Trophoblast cell (in vitro differentiated cells and primary cell): ENCODE data around the gene TXNL4B.

Source experiments
- DNase-seq, 2 donors: peaks; one replicate each; pipeline ENCODE4 v3.0.0-alpha.2; 2016
- H2AFZ ChIP-seq: 2 replicates; pipeline ENCODE4 v1.6.1; 2013; ENCODE audit warnings: low read length, moderate library complexity, mild to moderate bottlenecking; ENCODE audit not compliant: insufficient read depth, poor library complexity
- H2AK5ac ChIP-seq: 2 replicates; pipeline ENCODE4 v1.6.1; 2013; ENCODE audit warnings: mild to moderate bottlenecking, low read length
- H2BK120ac ChIP-seq: 2 replicates; pipeline ENCODE4 v1.6.1; 2013; ENCODE audit warnings: low read length, mild to moderate bottlenecking, moderate library complexity; ENCODE audit not compliant: insufficient read depth, poor library complexity
- H2BK12ac ChIP-seq: 2 replicates; pipeline ENCODE4 v1.6.1; 2013; ENCODE audit warnings: mild to moderate bottlenecking, low read length, moderate library complexity
- H2BK5ac ChIP-seq: 2 replicates; pipeline ENCODE4 v1.6.1; 2013; ENCODE audit warnings: low read length, low read depth, moderate library complexity, mild to moderate bottlenecking; ENCODE audit not compliant: poor library complexity
- H3K14ac ChIP-seq: 2 replicates; pipeline ENCODE4 v1.6.1; 2013; ENCODE audit warnings: mild to moderate bottlenecking, low read length
- H3K18ac ChIP-seq: 2 replicates; pipeline ENCODE4 v1.6.1; 2013; ENCODE audit warnings: mild to moderate bottlenecking, low read length
- H3K23ac ChIP-seq: 2 replicates; pipeline ENCODE4 v1.6.1; 2013; ENCODE audit warnings: low read length
- H3K27ac ChIP-seq: 2 replicates; pipeline ENCODE4 v1.5.1; 2013; ENCODE audit warnings: low read depth, mild to moderate bottlenecking, inconsistent platforms, low read length, moderate library complexity
- H3K27me3 ChIP-seq: 2 replicates; pipeline ENCODE4 v1.6.1; 2013; ENCODE audit warnings: inconsistent platforms, mild to moderate bottlenecking, low read length, moderate library complexity; ENCODE audit not compliant: insufficient read depth
- H3K36me3 ChIP-seq, 2 experiments: 1 replicate in 1 of 2; 2 replicates in 1 of 2; pipeline ENCODE4 v1.6.1; 2013; ENCODE audit warnings: low read length in 2 of 2, mild to moderate bottlenecking in 2 of 2, moderate library complexity in 1 of 2; ENCODE audit not compliant: insufficient read depth in 2 of 2, control insufficient read depth in 1 of 2
- H3K4ac ChIP-seq: 2 replicates; pipeline ENCODE4 v1.6.1; 2013; ENCODE audit warnings: low read depth, mild to moderate bottlenecking, low read length, moderate library complexity
- H3K4me1 ChIP-seq, 2 experiments: 1 replicate in 1 of 2; 2 replicates in 1 of 2; pipeline ENCODE4 v1.6.1; 2013; ENCODE audit warnings: low read length in 2 of 2, mild to moderate bottlenecking in 2 of 2, moderate library complexity in 1 of 2; ENCODE audit not compliant: insufficient read depth in 2 of 2, control insufficient read depth in 1 of 2
- H3K4me2 ChIP-seq: 2 replicates; pipeline ENCODE4 v1.6.1; 2013; ENCODE audit warnings: inconsistent platforms, mild to moderate bottlenecking, low read length, moderate library complexity
- H3K4me3 ChIP-seq: 2 replicates; pipeline ENCODE4 v1.5.1; 2013; ENCODE audit warnings: mild to moderate bottlenecking, low read depth, low read length, inconsistent platforms
- H3K79me1 ChIP-seq: one replicate; pipeline ENCODE4 v1.6.1; 2013; ENCODE audit warnings: low read length
- H3K79me2 ChIP-seq: 2 replicates; pipeline ENCODE4 v1.6.1; 2013; ENCODE audit warnings: low read length, mild to moderate bottlenecking; ENCODE audit not compliant: control insufficient read depth, insufficient read depth, poor library complexity
- H3K9ac ChIP-seq: 2 replicates; pipeline ENCODE4 v1.6.1; 2013; ENCODE audit warnings: mild to moderate bottlenecking, low read length
- H3K9me3 ChIP-seq: 2 replicates; pipeline ENCODE4 v1.6.1; 2013; ENCODE audit warnings: low read depth, mild to moderate bottlenecking, control low read depth, inconsistent platforms, low read length; ENCODE audit not compliant: insufficient read depth
- H4K12ac ChIP-seq: 2 replicates; pipeline ENCODE4 v1.6.1; 2013; ENCODE audit warnings: low read depth, mild to moderate bottlenecking, low read length, moderate library complexity
- H4K8ac ChIP-seq: 2 replicates; pipeline ENCODE4 v1.6.1; 2013; ENCODE audit warnings: low read depth, mild to moderate bottlenecking, low read length, moderate library complexity
- H4K91ac ChIP-seq: one replicate; pipeline ENCODE4 v1.6.1; 2013; ENCODE audit warnings: low read depth, mild to moderate bottlenecking, low read length, moderate library complexity
- WGBS: extraction: QIAGEN DNeasy Blood & Tissue Kit; methylation state at CpG from one replicate; pipeline ENCODE4 v1.1.7; 2013; ENCODE audit warnings: missing lambda C conversion rate; ENCODE audit not compliant: insufficient read length, insufficient coverage; ENCODE audit errors: extremely low coverage; 5-methylcytosine and 5-hydroxymethylcytosine counted together

Gene TXNL4B

DNA sequence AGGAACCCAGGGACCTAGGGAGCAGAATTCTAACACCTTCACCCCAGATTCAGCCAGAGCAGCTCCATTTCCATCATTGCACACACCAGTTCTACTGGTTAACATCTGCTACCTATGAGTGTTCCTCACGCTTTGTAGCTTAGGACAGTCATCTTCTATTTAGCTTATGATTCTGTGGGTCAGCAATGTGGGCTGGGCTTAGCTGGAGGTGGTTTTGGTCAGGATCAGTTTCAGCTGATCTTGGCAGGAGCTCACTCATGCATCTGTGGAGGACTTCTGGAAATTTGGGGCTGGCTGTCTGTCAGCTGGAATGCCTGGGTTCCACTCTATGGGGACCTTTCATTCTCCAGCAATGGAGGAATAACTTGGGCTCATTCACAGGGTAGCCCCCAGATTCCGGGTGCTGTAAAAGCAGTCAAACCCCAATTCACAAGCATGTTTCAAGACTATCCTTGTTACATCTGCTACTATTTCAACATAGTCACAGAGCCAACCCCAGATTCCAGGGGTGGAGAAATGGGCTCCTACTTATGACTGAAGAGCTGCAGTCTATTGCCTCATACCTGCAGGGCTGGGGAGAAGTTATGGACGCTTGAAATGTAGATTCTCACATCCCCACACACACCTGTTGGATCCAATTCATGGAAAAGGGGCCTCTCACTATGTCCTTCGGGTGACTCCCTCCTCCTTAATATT, 42.5 kb downstream of the TXNL4B start:
- Histone ChIP-seq H4K12ac (no peak overlapping the region), H3K4me3 (no peak overlapping the region), H3K27me3 (no peaks in the 10 kb centered on the region), H3K4me1 (no peaks in the 10 kb centered on the region), H2AFZ (no peak overlapping the region), H3K36me3 (no peaks in the 10 kb centered on the region), H3K23ac (no peak overlapping the region), H2BK12ac (no peak overlapping the region), H3K4me2 (no peak overlapping the region), H4K8ac (no peak overlapping the region), H2BK120ac (no peak overlapping the region), H3K27ac (no peak overlapping the region), H3K14ac (no peak overlapping the region), H3K79me1 (no peaks in the 10 kb centered on the region), H2AK5ac (no peak overlapping the region), H3K9me3 (peaks cover 3% of the 10 kb centered on the region), H2BK5ac (no peak overlapping the region), H3K4ac (no peak overlapping the region), H3K18ac (no peak overlapping the region), H4K91ac (no peak overlapping the region), H3K79me2 (no peaks in the 10 kb centered on the region), H3K9ac (no peak overlapping the region)
- WGBS = no CpG with 5 or more reads among the region's 4 CpGs
- DNase-seq = no peak

DNA sequence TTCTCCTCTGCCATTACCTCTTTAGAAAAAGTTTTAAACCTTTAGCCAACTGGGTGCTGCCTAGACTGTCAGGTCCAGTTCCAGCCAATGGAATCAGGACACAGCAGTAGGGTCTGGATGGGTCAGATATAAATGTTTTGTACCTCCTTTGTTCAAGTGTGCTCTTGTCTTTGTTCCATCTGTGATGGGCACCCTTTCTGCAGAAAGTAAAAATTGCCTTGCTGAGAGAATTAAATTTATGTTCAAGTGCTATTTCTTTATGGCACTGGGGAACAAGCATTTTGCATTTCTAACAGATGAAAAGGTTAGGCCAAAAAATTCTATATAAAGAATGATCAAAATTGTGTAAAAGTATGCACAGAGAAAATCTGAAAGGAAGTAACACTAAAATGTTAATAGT, 44.3 kb downstream of the TXNL4B start:
- H2BK120ac ChIP-seq = no peak overlapping the region
- H3K9ac ChIP-seq = no peak overlapping the region
- H3K36me3 ChIP-seq = no peaks in the 10 kb centered on the region
- no peak overlapping the region for H2AFZ ChIP-seq
- no peak overlapping the region for H3K23ac ChIP-seq
- H4K8ac ChIP-seq = no peak overlapping the region
- no peaks in the 10 kb centered on the region for H3K4me1 ChIP-seq
- no peak overlapping the region for H3K27ac ChIP-seq
- no peak overlapping the region for H3K4me2 ChIP-seq
- no peak overlapping the region for H4K12ac ChIP-seq
- no peaks in the 10 kb centered on the region for H3K79me1 ChIP-seq
- H2AK5ac ChIP-seq = no peak overlapping the region
- no peak overlapping the region for H2BK5ac ChIP-seq
- no peaks in the 10 kb centered on the region for H3K27me3 ChIP-seq
- H3K4me3 ChIP-seq = no peak overlapping the region
- no peaks in the 10 kb centered on the region for H3K79me2 ChIP-seq
- H2BK12ac ChIP-seq = no peak overlapping the region
- H4K91ac ChIP-seq = no peak overlapping the region
- H3K18ac ChIP-seq = no peak overlapping the region
- DNase-seq = no peak
- H3K14ac ChIP-seq = no peak overlapping the region
- H3K9me3 ChIP-seq = peaks cover 3% of the 10 kb centered on the region
- no peak overlapping the region for H3K4ac ChIP-seq

DNA sequence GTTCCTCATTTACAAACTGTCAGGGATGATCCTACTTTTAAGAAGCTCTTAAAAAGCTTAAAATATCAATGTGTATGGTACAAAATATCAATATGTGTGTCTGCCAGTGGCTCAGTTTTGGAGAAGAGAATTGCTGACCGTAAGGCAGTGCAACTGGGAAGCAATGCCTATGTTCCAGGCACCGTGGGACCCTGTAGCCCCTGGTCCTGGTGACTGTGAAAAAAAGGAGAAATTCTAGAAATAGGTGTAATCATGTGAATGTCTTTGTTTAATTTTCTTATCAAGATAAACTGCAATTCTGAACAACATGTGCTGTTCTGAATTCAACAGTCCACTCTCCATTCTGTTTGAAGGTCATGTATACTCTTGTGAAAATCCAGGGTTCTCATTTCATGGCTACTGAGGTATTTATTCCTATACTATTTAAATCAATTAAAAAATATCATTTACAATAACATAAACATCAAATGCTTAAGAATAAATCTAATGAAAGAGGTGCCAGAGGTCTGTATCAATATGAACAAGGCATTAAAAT, 48.5 kb downstream of the TXNL4B start:
- H3K36me3 ChIP-seq = no peaks in the 10 kb centered on the region
- no peak overlapping the region for H3K4me2 ChIP-seq

DNA sequence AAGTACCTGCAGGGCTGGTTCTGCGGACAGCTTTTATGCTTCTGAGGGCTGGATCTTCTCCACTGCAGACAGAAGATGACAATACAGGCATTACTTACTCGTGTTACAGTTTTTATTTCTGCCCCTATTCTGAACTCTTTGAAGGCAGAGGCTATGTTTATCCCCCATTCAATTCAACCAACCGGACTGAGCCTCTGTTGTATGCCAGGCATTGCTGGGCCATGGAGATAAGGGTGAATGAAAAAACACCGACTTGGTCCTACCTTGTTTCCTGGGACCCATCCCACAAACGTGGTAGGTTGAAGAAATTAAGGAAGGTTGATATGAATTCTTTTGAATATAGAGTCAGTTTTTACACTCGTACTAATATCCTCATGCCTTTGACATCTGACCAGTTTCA, 49.1 kb downstream of the TXNL4B start:
- Histone ChIP-seq H3K9me3 (no peaks in the 10 kb centered on the region), H3K18ac (no peak overlapping the region), H3K27ac (no peak overlapping the region), H3K14ac (no peak overlapping the region), H4K8ac (no peak overlapping the region), H3K79me1 (no peaks in the 10 kb centered on the region), H3K27me3 (no peaks in the 10 kb centered on the region), H3K23ac (no peak overlapping the region), H3K36me3 (no peaks in the 10 kb centered on the region), H3K4me2 (no peak overlapping the region), H2AK5ac (no peak overlapping the region), H4K12ac (no peak overlapping the region), H2BK5ac (no peak overlapping the region), H3K79me2 (no peaks in the 10 kb centered on the region), H3K4me3 (no peak overlapping the region), H2AFZ (no peak overlapping the region), H3K4ac (no peak overlapping the region), H2BK120ac (no peak overlapping the region), H4K91ac (no peak overlapping the region), H3K9ac (no peak overlapping the region), H2BK12ac (no peak overlapping the region), H3K4me1 (no peaks in the 10 kb centered on the region)
- WGBS = no CpG with 5 or more reads among the region's 6 CpGs
- DNase-seq = no peak

More for the DNA sequence above, 48.5 kb downstream of the TXNL4B start:
- Histone ChIP-seq H2AFZ (no peak overlapping the region), H2BK120ac (no peak overlapping the region), H3K18ac (no peak overlapping the region), H3K14ac (no peak overlapping the region), H4K8ac (no peak overlapping the region), H3K9ac (no peak overlapping the region), H3K27me3 (no peaks in the 10 kb centered on the region), H3K4me1 (no peaks in the 10 kb centered on the region), H2BK12ac (no peak overlapping the region), H4K12ac (no peak overlapping the region), H3K4me3 (no peak overlapping the region), H3K23ac (no peak overlapping the region), H4K91ac (no peak overlapping the region), H3K9me3 (no peaks in the 10 kb centered on the region), H3K27ac (no peak overlapping the region), H3K4ac (no peak overlapping the region), H2BK5ac (no peak overlapping the region), H3K79me1 (no peaks in the 10 kb centered on the region), H3K79me2 (no peaks in the 10 kb centered on the region), H2AK5ac (no peak overlapping the region)
- no peak for DNase-seq
- no CpG with 5 or more reads among the region's 2 CpGs for WGBS
